Measurements from ENCODE around the gene TMEM9. TPM values are rescaled to one million over a fixed set of nuclear protein-coding genes. Genes with fewer than 3 reads are reported as not detected.

The TMEM9 gene
- total RNA-seq, 4 donors from 2014 or later, result 11.9 to 38.8 (median 13.0) TPM

DNA sequence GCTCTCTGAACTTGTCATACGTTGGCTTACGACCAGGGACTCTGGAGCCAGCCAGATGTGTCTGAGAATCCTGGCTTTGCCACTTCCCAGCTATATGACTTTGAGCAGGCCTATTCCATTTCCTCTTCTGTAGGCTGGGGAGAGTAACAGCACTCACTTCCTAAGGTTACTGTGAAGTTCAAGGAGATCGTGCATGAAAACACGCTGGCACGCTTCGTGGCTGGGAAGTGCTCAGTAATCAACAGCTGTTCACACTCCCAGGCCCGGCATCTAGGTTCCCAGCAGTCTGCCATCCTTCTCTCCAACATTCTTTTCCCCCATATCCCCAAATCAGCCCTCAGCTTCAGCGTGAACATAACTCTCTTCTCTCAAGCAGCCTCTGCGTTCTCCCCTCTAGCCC lies 29.3 kb downstream of the TMEM9 start:
- TF ChIP-seq, protein P1, sequence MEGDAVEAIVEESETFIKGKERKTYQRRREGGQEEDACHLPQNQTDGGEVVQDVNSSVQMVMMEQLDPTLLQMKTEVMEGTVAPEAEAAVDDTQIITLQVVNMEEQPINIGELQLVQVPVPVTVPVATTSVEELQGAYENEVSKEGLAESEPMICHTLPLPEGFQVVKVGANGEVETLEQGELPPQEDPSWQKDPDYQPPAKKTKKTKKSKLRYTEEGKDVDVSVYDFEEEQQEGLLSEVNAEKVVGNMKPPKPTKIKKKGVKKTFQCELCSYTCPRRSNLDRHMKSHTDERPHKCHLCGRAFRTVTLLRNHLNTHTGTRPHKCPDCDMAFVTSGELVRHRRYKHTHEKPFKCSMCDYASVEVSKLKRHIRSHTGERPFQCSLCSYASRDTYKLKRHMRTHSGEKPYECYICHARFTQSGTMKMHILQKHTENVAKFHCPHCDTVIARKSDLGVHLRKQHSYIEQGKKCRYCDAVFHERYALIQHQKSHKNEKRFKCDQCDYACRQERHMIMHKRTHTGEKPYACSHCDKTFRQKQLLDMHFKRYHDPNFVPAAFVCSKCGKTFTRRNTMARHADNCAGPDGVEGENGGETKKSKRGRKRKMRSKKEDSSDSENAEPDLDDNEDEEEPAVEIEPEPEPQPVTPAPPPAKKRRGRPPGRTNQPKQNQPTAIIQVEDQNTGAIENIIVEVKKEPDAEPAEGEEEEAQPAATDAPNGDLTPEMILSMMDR (IDR thresholded peaks at IDR 0.05 in 4 of 5, conservative IDR thresholded peaks at IDR 0.05 in 1 of 5), result no peak
- TF ChIP-seq POLR2A (IDR thresholded peaks at IDR 0.05), result no peak
- intact Hi-C loops (cut with DNase I; ENCODE audit: low total_unique reads) (no loop called here), in situ Hi-C loops (cut with MboI; ENCODE audit: low sequenced_read_pairs in 4 of 4) (no loop called here)
- H3K4me3 ChIP-seq, result no peak overlapping the region
- no peaks in the 10 kb centered on the region for H3K36me3 ChIP-seq
- peaks cover 0 to 3% (median 0%) of the 10 kb centered on the region in 3 donors for H3K27me3 ChIP-seq
- H3K4me1 ChIP-seq, result peaks cover 7 to 19% of the 10 kb centered on the region in 2 donors
- ATAC-seq (peak; percentile 30 to 31), DNase-seq (peak in 1 of 2 donors; percentile 43)
- H3K9me3 ChIP-seq, result no peaks in the 10 kb centered on the region
- H3K27ac ChIP-seq, result peak overlapping the region in 1 of 4 donors; percentile 9

DNA sequence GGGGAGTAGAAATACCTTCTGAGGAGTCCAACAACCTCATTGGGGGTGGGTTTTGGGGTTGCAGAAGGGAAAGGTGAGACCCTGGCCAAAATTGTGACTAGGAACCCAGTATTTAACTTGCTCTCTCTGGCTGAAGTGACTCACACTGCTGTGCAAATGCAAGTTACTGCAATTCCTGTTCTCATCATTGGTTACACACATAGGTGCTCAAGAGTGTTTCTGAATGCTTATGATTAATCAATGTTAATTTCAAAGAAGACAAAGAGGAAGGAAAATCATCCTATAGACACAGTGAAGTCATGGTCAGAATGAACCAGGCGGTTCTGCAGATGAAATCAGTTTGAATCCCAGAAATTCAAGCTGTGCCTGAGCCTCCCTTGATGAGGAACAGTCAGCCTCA lies 30.4 kb downstream of the TMEM9 start:
- in situ Hi-C loops (cut with MboI; ENCODE audit: low sequenced_read_pairs in 4 of 4) (loop anchor here in 1 of 4 donors (5.0 kb wide), 1 partner anchor 37 kb away; no protein-coding TSS in a partner anchor), intact Hi-C loops (cut with DNase I; ENCODE audit: low total_unique reads) (no loop called here)
- Histone ChIP-seq H3K4me1 (peaks cover 7 to 19% of the 10 kb centered on the region in 2 donors), H3K4me3 (no peak overlapping the region), H3K9me3 (no peaks in the 10 kb centered on the region), H3K36me3 (no peaks in the 10 kb centered on the region), H3K27ac (no peak overlapping the region), H3K27me3 (peaks cover 0 to 3% (median 0%) of the 10 kb centered on the region in 3 donors)
- ATAC-seq (no peak), DNase-seq (no peak)
- TF ChIP-seq, protein P1 (IDR thresholded peaks at IDR 0.05 in 4 of 5, conservative IDR thresholded peaks at IDR 0.05 in 1 of 5), result no peak
- no peak for TF ChIP-seq POLR2A (IDR thresholded peaks at IDR 0.05)

DNA sequence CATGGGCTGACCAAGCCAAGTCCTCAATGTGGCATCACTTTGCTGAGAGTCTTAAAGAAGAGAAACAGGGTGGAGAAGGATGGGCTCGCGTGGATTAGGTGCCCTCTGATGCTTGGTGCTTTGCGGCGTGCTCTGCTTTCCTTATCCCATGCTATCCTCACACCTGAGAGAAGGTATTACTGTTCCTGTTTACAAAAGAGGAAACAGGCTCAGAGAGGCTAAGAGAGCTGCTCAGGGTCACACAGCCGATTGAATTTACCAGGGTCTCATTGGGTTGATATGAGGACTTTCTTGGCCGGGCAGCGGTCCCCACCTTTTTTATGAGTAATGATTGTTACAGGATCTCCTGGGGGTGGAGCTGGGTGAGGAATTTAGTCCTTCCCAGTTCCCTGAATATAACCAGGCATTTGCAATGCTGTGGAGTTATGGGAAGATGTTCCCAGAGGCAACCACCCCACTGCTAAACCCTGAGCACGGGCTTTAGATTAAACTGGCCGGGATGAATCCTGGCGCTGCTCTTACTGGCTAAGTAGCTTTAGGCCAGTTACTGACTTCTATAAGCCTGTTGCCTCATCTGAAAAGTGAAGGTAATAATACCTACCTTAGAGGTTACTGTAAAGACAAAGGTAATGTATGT lies 31.8 kb downstream of the TMEM9 start:
- no peaks in the 10 kb centered on the region for H3K36me3 ChIP-seq
- no peak overlapping the region for H3K27ac ChIP-seq
- H3K9me3 ChIP-seq, result no peaks in the 10 kb centered on the region
- peaks cover 0 to 3% (median 0%) of the 10 kb centered on the region in 3 donors for H3K27me3 ChIP-seq
- no peak for TF ChIP-seq POLR2A (IDR thresholded peaks at IDR 0.05)
- TF ChIP-seq, protein P1 (IDR thresholded peaks at IDR 0.05 in 4 of 5, conservative IDR thresholded peaks at IDR 0.05 in 1 of 5), result no peak
- intact Hi-C loops (cut with DNase I; ENCODE audit: low total_unique reads) (no loop called here), in situ Hi-C loops (cut with MboI; ENCODE audit: low sequenced_read_pairs in 4 of 4) (loop anchor here in 1 of 4 donors (5.0 kb wide), 1 partner anchor 35 kb away; no protein-coding TSS in a partner anchor)
- H3K4me3 ChIP-seq, result no peak overlapping the region
- DNase-seq (no peak), ATAC-seq (no peak)
- peaks cover 7 to 19% of the 10 kb centered on the region in 2 donors for H3K4me1 ChIP-seq

DNA sequence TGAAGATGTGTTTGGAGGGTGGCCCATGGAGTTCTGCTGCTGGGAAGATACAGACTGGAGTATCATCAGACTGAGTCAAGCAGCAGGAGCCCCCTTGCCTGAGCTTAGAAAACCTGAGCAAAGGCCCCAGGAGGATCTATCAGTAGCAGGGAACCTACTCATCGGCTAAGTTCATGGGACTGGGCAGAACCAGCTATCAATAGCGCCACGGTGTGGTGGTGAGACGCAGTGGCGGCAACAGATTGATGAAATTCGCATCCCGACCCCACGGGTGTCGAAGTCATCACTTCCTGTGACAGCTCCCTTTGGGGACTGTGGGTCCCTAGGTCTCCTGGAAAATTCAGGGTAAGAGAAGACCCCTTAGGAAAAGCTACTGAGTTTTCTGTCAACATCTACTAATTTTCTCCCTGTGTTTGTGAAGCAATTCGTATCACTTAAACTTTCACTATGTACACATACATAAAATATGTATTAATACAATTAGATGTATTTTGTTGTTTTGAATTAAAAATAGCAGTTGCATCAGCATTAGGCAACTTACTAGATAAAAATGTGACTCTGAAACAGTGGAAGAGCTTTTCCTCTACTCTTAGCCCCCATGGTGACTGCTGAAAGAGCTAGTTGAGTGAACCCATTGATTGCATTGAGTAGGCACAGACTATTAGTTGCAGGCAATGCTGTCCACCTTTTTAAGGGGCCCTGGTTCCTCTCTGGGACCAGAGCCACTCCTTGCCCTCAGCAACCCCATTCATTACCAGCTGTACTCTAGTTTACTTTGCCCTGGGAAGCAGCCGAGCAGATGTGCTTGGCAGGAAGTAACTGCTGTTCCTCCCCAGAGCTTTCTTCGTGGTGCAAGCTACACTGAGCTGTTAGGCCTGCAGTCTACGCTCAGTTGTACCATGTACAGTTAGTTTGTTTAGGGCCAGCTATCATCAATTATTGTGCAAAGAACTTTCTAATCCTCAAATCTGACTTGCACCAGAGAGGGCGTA lies 34.8 kb downstream of the TMEM9 start:
- H3K4me1 ChIP-seq, result peaks cover 0 to 4% of the 10 kb centered on the region in 2 donors
- no peak overlapping the region for H3K4me3 ChIP-seq
- in situ Hi-C loops (cut with MboI; ENCODE audit: low sequenced_read_pairs in 4 of 4), result loop anchor here in 3 of 4 donors (5.0 kb wide), 2 partner anchors 32 to 37 kb away; no protein-coding TSS in a partner anchor
- peaks cover 0 to 3% (median 0%) of the 10 kb centered on the region in 3 donors for H3K27me3 ChIP-seq
- DNase-seq (peak in 1 of 2 donors; percentile 47), ATAC-seq (peak; percentile 32 to 35)
- H3K27ac ChIP-seq, result no peak overlapping the region
- TF ChIP-seq POLR2A (IDR thresholded peaks at IDR 0.05), result no peak
- TF ChIP-seq, protein P1 (IDR thresholded peaks at IDR 0.05 in 4 of 5, conservative IDR thresholded peaks at IDR 0.05 in 1 of 5), result peak; percentile 49 to 68 (median 60)
- no peaks in the 10 kb centered on the region for H3K36me3 ChIP-seq
- intact Hi-C loops (cut with DNase I; ENCODE audit: low total_unique reads), result no loop called here
- H3K9me3 ChIP-seq, result no peaks in the 10 kb centered on the region
